ENCODE data around the gene LCAT.
"Not testable (repeated sequence)": the region's sequence is repeated elsewhere in the genome, so short reads cannot be mapped to it uniquely, and the experiment has no call there.

The LCAT gene

DNA sequence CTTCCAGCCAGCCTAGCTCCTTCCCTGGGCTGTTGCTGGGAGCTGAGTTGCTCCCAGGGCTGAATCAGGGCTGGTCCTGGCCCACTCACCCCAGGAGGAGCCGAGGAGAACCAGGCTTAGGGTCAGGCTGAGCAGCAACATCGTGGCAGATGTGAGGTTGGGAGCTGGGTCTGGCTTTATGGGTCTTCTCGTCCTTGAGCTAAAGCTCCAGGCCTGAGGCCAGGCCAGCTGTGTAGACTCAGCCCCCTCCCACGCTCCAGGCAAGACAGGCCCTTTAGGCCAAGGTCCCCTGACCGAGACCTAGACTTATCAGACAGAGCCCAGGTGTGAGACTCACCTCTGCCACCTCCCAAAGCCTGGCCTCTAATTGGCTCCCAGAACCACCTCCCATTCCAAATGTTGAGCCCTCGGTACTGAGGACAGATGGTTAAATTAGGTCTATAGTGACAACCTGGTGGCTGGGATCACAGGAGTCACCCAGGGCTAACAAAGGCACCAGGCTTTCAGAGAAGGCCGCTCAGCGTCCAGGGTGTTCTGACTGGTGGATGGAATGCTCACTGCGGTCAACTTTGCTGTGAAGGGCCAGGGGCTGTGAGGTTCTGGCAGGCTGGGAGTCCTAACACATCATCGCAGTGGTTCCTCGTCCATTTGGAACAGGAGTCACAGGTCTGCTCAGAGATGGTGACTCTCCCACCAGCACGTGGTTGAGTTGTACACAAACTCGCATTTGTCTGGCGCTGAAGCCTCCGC lies 12.0 kb downstream of the LCAT start, which contains the start of gene CTRL:
TSS of gene CTRL (minus strand) at position 151 of the 750 bp plus-strand sequence. CDS start at position 141, 10 bp downstream.
- no peak for DNase-seq

DNA sequence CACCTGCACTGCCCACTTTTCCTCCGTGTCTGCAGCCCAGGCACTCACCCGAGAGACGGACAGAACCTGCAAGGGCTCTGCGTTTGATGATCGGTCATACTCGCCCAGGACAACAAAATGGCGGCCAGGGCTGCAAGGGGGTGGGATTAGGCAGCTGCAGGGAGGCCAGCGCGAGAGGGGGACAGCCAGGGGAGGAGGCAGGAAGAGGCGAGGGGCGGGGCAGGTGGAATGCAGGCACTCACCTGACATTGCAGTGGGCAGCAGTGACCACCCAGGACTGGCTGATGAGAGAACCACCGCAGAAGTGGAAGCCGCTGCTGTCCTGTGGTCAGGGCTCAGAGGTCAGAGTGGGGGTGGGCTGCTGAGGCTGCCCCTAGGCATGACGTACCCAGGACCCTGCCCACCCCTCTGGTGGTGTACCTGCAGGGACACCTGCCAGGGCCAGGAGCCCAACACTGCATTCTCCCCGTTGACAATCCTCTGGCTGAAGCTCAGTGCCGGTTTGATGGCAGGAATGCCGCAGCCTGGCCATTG lies 13.2 kb downstream of the LCAT start:
- no peak for DNase-seq

DNA sequence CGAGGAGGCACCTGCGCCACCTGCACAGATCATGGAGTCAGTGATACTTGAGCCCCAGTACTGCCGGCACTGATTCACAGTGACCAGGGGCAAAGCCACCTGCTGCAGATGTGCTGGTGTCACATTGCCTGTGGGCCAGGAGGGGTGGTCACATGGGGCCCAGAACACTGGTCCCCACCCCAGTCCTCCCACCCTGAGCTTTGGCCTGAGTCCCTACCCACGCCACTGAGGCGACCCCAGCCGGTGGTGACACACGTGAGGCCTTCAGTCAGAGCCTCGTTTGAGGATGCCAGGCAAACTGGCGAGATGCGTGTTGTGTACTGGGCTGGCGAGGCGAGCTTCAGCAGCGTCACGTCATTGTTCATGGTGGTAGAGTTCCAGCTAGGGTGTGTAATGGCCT lies 13.7 kb downstream of the LCAT start:
- no peak for DNase-seq

DNA sequence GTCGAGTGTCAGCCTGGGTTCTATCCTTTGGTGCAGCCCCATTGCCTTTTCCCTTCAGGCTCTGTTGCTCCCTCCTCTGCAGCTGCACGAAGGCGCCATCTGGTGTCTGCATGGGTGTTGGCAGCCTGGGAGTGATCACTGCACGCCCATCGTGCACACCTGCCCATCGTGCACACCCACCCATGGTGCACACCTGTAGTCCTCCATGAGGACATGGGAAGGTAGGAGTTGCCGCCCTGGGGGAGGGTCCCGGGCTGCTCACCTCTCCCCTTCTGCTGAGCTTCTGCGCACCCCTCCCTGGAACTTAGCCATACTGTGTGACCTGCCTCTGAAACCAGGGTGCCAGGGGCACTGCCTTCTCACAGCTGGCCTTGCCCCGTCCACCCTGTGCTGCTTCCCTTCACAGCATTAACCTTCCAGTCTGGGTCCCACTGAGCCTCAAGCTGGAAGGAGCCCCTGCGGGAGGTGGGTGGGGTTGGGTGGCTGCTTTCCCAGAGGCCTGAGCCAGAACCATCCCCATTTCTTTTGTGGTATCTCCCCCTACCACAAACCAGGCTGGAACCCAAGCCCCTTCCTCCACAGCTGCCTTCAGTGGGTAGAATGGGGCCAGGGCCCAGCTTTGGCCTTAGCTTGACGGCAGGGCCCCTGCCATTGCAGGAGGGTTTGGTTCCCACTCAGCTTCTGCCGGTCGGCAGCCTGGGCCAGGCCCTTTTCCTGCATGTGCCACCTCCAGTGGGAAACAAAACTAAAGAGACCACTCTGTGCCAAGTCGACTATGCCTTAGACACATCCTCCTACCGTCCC lies 15.2 kb downstream of the LCAT start:
- DNase-seq = peak; percentile 88

DNA sequence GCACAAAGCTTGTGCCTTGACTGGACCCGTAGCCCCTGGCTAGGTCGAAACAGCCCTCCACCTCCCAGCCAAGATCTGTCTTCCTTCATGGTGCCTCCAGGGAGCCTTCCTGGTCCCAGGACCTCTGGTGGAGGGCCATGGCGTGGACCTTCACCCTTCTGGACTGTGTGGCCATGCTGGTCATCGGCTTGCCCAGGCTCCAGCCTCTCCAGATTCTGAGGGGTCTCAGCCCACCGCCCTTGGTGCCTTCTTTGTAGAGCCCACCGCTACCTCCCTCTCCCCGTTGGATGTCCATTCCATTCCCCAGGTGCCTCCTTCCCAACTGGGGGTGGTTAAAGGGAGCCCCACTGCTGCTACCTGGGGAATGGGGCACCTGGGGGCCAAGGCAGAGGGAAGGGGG lies 15.8 kb downstream of the LCAT start:
- no peak for DNase-seq

DNA sequence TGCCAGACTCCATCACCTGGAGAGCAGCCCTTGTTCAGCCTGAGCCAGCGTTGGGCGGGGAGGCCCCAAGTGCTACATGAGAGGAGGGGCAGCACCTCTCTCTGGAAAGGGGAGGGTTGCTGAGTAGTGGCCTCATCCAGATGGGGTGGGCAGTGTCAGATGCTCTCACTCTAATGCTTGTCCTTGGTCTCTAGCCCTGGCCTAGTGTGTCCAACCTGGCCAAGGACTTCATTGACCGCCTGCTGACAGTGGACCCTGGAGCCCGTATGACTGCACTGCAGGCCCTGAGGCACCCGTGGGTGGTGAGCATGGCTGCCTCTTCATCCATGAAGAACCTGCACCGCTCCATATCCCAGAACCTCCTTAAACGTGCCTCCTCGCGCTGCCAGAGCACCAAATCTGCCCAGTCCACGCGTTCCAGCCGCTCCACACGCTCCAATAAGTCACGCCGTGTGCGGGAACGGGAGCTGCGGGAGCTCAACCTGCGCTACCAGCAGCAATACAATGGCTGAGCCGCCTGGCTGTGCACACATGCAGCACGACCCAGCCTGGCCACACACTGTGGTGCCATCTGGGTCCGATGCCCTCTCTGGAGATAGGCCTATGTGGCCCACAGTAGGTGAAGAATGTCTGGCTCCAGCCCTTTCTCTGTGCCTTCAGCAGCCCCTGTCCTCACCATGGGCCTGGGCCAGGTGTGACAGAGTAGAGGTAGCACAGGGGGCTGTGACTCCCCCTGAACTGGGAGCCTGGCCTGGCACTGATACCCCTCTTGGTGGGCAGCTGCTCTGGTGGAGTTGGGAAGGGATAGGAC lies 16.6 kb downstream of the LCAT start:
- DNase-seq = no peak

DNA sequence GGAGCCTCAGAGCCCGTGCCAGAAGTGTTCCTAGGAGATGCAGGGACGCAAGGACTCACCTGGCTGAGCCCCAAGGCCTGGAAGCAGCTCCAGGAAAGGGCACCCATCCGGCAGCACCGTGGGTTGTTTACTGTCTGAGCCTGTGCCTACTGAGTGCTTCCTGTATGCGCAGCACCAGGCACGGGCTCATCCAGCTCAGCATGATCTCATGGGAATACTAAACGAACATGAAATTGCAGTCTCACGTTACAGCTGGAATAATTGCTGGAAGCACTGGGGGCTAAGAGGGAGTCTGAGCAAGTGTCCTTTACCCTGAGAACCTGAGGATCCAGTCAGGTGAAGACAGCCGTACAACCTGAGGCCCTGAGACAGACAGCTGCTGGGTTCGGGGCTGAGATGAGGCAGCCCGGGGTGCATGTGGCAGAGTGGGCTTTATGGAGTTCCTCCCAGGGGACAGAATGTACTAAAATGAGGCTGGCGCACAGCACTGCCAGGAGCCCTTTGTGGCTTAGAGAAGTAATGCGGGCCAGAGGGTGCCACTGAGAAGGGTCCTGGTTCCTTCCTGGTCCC lies 17.7 kb downstream of the LCAT start:
- DNase-seq = peak; percentile 53

DNA sequence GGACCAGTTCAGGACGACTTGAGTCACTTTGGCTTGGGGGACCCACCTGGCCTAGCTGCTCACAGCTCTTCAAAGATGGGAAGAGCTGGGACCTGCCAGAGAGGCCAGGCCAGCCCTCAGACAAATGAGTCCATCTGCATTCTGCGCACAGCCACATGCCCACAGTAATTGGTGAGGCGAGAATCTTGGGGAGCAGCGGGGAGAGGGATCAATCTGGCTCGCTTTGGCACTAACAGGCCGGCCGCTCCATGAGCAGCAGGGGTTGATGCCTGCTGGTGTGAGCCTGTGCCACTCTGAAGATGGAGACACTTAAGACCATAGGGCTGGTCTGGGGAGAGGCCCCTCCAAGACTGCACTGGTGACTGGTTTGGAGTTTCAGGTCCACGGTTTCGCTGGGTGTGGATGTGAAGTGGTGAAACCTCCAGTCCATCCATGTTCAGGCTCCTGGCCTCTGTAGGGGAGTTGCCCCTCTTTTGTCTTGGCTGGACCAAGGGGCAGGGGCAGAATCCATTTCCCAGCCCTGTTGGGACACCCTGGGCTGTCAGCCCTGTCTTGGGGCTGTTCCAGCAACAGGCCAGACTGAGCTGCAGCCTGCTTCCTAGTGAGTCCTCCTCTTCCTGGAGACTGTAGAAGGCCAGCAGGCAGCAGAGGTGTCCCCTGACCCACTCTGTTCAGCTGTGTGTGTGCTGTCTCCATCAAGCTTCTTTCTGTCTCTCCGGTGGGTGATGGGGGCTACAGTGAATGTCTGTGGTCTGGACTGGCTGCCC lies 19.6 kb downstream of the LCAT start:
- DNase-seq = peak; percentile 49

DNA sequence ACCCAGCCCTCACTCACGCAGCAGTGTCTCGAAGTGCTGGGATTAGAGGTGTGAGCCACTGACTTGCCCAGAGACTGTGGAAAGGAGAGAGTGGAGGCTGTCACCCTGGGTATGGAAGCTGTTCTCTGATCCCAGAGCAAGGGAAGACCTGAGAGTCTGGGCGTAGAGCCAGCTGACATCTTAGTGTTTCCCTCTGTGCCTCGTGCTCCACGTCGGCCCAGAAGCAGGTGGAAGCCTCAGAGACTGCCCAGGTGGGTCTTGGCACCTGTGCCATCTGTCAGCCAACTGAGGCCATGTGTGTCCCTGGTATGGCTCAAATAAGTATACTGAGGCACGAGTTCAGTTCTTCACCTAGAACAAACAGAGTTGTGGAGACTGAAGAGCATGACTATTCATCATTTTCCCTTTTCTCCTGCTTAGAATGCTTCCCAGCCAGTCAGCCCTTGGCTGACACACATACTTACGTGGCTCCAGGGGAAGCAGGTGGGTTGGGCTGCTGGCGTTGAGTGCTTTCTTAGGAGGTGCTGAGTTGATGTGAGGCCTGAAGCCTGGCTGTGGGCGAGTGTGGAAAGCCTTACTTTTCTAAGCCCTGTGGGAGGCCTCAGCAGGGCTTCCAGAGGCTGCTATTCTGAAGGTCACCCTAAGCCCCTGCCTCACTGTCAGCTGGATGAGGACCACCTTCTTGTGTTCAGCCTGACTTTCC lies 20.4 kb downstream of the LCAT start:
- no peak for DNase-seq

DNA sequence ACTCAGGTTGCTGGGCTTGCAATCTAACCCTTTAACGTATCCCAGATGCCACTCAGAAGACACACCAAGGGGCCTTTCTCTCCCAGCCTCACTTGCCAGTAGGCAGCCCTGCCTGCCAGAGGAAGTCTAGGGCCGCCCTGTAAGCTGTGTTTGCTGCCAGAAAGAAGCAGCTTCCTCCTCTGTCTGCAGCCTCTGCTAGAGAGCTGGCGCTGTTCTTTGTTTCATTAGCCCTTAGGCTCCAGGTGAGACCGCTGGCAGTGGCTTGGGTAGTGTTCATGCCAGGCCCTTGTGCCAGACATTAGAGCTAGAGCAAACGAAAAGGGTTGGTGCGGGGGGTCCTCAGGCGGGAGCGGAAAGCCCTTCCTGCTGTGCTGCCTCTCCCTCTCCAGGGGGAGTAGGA lies 21.2 kb downstream of the LCAT start:
- DNase-seq = no peak

DNA sequence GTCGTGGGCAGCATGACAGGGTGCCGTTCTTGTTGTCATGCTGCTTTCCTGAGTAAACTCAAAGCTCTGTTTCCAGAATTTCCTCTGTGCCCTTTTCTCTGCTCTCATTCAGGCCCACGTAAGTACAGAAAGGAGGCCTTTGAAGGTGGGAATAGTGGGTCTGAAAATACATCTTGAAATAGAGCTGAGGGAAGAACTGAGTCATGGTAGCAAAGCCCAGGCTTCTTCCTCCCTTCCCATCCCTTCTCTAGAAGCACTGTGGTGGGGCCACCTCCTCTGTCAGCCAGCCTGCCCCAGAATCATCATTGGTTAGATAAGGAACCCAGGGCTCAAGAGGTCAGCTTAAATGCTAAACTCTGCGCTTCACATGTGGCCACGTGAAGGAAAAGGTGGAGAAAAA lies 21.7 kb downstream of the LCAT start:
- DNase-seq = no peak

DNA sequence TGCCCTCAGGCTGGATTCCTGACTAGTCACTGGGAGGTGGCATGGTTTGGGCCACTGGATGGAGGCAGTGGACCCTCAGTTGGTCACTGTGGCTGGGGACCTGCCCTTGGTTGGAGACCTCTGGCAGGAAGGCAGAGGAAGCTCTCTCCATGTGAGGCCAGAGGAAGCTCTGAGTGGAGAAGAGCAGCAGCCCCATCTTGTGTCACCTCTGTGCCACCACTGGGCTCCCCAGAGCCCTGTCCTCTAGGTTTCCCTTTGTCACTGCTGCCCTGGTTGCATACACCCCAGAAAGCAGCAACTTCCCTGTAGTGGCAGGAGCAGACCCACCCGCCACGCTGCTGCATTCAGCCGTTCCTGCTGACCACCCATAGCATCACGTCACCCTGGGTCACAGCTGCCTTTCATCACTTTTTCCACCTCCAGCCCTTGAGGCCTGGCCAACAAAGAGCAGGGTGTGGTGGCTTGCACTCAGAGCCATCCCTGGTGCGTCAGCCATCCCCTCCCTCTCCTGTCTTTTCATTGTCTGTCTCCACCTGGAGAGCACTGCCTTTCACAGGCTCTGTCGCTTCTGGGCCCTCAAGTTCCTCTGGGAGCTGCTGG lies 24.2 kb downstream of the LCAT start:
- no peak for DNase-seq

DNA sequence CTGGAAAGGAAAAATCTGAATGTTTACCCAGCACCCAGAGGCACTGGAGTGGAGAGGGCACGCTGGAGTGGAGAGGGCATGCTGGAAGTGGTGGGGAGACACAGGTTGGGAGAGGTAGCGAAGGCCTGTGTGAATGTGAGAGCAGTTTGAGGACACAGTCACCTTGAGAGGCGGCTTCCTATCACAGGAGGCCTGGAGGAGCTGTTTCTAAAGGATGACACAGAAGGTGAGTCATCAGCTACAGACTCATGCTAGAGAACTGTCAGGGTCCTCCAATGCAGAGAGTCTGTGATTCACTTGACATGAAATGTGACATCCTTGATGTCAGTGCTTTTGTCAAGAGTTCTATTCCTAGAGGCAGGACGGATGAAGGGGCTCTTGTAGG lies 26.1 kb downstream of the LCAT start:
- DNase-seq = peak; percentile 74

DNA sequence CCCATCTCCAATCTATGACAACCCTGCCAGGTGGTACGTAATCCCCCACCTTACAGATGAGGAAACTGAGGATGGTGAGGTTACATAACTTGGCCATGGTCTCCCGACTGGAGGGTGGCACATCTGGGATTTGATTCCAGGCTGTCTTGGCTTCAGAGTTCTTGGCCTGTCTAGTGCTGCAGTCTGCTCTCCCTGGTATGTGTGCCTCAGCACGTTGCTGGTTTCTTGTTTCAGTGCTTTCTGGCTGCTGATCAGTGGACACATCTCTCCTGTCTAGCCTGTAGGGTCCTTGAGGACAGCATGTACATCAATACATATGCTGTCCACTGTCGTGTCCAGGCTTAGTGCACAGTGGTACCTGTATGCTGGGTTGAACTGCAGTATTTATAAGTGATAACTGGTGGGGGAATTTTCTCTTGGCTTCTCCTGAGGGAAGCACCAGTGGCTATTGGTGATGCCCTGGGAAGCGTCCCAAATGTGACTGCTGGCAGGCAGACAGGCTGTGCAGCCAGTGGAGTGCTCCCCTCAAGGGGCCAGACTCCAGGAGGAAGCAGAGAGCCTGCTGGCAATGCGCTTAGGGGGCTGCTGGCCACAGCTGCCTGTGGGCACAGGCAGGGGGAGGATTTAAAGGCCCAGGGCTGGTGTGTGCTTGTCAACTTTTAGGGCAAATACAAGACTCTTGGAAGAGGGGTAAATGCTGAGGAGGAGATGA lies 26.6 kb downstream of the LCAT start:
- peak; percentile 55 for DNase-seq

DNA sequence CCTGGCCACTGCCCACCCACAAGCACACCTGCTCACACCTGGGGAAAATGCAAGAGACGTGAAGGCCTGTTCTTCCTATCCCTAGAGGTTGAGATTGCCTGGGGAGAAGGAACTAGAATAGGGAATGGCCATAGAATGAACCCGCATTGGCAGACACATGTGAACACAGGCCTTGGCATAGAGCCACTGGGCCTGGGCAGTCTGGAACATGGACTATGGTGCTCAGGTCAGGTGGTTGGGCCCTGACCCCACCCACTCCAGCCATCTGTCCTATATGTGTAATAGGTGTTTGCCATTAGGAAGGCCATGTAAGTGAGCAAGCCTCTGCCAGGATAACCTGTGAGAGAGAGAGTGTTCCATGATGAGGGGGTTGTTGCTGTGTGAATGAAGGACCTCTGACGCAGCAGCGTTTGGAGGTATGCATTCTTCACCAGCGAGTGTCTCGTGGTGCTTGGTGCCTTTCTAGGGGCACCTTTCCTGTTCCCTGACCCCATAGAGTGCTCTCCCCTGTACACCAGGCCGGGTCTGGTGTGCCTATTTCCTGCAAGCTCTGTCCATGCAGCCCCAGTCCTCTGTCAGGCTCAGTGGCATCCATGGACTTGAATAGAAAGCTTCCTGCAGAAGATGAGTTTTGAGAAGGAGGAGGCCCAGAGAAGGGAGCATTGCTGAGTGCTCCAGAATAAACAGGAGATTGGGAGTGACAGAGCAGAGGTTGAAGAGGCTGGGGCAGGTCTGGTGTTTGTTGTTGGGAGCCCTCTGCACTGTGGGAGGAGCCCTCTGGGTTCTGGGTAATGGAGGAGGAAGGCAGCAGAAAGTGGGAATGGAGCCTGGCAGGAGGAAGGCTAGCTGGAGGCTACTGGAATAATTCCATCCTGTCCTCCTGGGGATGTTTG lies 27.8 kb downstream of the LCAT start:
- no peak for DNase-seq

DNA sequence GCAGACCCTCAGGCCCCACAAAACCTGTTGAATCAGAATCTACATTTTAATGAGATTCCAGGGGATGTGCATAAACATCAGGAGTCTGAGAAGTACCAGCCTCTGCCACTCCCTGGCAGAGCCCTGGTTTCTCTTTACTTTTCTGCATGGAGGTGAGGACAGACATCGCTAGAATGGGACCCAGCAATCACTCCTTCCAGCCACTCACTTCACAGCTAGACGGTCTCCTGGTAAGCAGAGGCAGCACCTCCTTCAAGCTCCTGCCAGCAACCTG lies 28.5 kb downstream of the LCAT start:
- DNase-seq = not testable (repeated sequence)

DNA sequence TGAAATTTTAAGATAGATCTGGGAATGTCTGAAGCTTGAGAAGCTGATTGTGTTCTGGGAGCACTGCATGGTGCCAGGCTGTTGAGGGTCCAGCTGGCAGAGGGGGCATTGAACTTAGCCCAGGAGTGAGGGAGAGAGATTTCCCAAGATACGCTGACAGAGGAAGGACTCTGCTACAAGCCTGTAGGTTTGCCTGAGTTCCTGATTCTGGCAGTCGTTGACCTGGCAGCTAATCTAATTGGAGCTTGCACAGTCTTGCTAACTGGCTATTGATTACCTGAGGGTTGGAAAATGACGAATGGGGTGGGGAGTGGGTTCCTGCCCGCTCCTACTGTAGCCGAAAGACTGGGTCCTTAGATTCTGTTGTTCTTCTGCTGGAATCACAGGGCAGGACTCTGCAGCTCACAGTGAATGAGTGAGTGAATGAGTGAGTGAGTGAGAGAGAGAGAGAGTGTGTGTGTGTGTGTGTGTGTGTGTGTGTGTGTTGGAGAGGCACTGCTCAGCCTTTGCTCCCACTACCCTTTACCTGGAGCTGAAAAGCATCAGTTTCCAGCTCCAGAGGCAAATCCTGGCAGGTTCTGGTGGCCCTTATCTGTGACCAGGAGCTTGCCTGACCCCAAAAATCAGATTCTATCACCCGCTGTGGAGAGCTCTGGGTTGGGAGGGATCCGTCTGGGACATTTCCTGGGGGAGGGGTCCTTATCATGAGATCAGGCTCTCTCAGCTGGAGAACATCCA lies 29.0 kb downstream of the LCAT start:
- no peak for DNase-seq

DNA sequence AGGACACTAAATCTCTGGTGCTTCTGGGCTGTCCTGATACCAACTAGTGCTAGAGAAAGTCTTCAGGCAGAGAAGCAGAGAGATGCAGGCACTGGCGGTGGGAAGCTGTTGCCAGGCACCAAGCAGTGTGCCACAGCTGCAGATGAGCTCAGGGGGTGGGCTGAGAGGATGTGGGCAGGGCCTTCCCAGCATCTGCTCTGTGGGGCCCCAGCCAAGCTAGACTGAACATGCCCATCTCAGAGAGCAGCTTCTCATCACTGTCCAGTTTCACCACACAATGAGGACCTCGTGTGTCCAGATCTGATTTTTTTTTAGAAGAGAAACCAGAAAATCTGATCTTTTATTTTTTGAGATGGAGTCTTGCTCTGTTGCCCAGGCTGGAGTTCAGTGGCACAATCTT lies 33.8 kb downstream of the LCAT start:
- DNase-seq = peak; percentile 61
